ENCODE measurements around the gene SLC36A1.

GRCh38 chr5:151532416-151532815 is 85.0 kb downstream of the SLC36A1 start:
- TF ChIP-seq POLR2A (IDR thresholded peaks at IDR 0.05; ENCODE audit: extremely low read depth, insufficient read length) (no peak), CTCF (IDR thresholded peaks at IDR 0.05; ENCODE audit: low read depth, low read length) (no peak), MAX (IDR thresholded peaks at IDR 0.05; ENCODE audit: low read depth, low read length) (no peak), MYC (IDR thresholded peaks at IDR 0.05; ENCODE audit: low read depth, low read length) (no peak)

All from NB4 (cell line).